T47D (cell line): ENCODE results near the gene HSPG2.

Source experiments
- DNase-seq, 2 experiments: peaks; one replicate each; pipeline versions ENCODE4 v3.0.0 to v3.0.0-alpha.2; 2011 to 2012; ENCODE audit warnings: low read depth in 1 of 2, low spot score in 1 of 2
- JUND ChIP-seq: IDR thresholded peaks from 2 replicates; pipeline ENCODE4 v1.6.1; 2012; ENCODE audit warnings: low read depth
- in situ Hi-C: cut with HindIII; loops from 2 replicates; pipeline ENCODE4 v1.10.0; 2016; ENCODE audit warnings: low sequenced_read_pairs, low pct_unique_long_range_greater_than_20kb

The HSPG2 gene

DNA sequence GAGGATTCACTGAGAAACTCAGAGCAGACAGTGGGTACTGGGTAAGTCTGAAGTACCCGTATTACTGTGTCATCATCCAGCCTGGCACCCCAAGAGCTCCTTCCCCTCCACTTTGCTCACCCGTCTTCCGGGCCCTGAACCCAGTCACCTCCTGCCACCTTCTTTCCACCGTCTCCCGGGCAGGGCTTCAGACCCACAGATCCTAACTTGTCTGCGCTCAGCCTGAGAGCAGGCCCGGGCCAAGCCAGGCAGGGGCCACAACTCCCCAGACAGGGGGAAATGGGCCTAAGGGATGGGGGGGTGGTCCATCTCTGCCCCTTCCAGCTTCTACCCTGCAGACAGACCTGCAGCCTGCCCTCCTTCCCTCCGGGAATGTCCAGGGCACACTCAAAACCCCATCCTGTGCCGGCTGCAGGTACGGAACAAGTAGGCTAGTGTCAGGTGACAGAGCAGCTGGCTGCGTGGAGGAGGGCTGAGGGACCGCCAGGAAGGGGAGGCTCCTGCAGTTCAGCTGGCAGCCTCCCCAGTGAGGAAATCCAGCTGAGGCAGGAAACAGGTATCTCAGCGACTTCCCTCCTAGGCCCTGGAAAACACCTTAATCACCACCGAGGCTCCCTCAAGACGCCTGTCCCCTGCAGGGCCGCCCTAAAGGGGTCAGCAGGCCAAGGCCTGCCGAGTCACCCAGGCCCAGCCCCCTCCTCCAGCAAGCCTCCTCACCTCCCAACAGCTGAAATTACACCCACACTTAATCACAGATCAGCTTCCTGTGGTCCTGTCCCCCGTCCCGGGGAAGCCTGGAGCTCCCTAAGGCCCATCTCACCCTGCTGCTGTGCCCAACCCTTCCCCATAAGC lies 3.5 kb downstream of the HSPG2 start:
- DNase-seq: no peak
- in situ Hi-C loops: no loop called here
- TF ChIP-seq JUND: no peak

DNA sequence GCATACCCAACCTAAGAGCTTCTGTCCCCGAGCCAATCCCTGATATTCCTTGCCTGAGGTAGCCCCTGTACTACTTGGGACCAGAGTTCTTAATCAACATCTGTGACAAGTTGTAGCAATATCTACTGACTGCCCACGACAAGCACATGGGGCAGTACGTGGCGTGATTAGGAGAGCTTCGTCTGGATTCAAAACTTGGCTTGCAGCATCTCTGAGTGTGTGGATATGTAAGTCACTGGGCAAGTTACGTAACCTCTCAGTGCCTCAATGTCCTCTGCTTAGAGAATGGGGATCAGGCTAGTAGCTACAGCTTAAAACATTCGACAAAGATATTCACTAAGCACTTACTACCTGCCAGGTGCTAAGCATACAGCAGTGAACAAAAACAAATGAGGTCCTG lies 5.0 kb downstream of the HSPG2 start:
- no peak for TF ChIP-seq JUND
- no peak for DNase-seq
- in situ Hi-C loops: no loop called here

DNA sequence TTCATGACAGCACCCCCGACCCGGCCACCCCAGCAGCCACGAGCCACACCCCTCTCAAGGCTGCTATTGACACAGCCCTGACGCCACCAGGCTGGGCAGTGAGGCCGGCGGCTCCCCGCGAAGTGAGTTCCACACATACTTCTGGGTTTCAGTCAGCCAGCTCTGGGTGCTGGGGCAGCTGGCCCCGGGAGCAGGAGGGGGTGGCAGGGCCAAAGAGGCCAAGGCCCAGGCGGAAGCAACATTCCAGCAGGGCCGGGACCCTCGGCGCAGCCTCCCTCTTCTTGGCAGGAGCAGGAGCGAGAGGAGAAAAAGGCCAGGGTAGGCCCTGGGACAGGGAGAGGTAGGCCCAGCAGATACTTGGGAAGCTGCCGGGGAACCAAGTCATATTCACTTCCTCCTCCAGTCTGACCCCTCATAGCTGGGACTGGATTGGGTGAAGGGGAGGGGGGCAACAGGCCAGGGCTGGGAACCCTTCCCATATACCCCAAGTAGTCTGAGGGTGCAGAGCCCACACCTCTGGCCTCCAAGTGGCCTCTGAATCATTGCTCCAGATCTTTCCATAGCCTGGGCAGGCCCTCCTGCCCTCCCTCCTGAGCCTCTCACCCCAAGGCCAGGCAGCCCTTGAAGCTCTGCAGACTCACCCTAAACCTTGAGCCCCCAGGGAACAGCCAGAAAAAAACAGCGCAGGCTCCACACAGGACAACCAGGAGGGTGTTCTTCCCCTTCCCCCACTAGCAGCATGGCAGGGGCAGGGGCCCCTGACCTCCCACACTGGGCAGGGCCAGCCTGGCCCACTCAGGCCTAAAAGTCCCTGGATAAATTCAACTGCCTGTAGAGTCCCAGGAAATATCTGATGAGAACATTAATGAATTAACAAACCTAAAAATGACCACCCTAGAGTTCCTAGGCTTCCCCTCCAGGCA lies 5.7 kb downstream of the HSPG2 start:
- in situ Hi-C loops: no loop called here
- DNase-seq: peak; percentile 38 to 51
- TF ChIP-seq JUND: no peak

DNA sequence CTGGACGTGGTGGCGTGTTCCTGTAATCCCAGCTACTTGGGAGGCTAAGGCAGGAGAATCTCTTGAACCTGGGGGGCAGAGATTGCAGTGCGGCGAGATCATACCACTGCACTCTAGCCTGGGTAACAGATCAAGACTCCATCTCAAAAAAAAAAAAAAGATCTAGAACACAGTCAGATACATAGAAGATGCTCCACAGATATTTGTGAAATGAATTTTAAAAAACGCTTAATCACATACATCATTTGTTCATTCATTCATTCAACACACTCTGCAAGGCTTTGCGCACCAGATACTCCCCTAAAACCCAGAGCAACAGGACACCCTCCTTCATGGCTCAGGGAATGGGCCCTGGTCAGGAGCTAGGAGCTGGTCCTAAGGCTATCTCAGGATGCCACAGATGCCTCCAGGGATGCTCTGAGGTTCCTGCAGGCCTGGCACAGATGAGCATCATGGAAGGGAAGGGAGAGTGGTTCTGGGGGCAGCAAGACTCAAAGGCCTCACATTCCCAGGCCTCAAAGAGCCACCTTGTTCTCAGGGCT lies 6.4 kb downstream of the HSPG2 start:
- no peak for DNase-seq
- in situ Hi-C loops: no loop called here
- no peak for TF ChIP-seq JUND

DNA sequence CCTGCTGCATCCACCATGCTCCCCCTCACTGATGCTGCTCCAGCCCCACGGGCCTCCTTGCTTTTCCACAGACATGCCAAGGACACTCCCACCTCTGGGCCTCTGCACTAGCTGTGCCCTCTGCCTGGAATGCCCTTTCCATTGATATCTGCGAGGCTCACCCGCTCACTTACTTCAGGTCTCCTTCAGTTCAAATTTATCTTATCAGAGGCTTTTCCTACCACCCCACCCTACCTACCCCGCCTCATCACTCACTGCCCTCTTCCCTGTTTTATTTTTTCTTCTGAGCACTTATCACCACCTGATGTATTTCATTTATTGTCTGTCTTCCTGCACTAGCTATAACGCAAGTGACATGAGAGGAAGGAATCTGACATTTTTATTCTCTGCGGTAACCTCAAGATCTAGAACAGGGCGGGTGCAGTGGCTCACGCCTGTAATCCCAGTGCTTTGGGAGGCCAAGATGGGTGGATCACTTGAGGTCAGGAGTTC lies 7.0 kb downstream of the HSPG2 start:
- TF ChIP-seq JUND: no peak
- in situ Hi-C loops: no loop called here
- no peak for DNase-seq

DNA sequence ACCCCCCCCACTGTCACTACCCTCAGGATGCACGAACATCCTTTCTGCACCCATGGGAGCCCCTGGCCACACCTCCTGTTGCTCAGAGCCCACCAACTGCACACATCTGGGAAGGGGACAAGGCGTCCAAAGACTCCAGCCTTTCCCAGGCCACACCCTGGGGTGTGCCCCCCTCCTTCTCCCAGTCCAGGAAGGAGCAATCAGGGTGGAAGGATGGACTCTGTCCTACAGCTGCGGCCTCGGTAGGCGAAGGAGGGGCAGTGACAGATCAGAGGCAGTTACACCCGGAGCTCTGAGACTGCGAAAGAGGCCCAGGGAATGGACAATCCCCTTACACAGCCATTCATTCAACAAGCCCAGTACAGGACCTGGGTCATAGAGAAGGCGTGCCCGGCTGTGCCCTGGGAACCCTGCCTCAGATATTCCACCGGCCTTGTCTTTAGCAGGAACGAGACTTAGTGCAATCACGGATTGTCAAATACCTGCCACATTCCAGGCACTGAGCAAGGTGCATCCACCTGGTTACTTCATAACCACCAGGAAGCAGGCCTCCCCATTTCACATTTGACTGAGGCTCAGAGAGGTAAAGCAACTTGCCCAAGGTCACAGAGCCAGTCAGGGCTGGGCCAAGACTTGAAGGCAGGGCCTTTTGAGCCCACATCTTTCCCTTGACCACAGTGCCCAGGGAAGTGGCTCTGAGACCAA lies 9.4 kb downstream of the HSPG2 start:
- no peak for DNase-seq
- in situ Hi-C loops: no loop called here
- no peak for TF ChIP-seq JUND

DNA sequence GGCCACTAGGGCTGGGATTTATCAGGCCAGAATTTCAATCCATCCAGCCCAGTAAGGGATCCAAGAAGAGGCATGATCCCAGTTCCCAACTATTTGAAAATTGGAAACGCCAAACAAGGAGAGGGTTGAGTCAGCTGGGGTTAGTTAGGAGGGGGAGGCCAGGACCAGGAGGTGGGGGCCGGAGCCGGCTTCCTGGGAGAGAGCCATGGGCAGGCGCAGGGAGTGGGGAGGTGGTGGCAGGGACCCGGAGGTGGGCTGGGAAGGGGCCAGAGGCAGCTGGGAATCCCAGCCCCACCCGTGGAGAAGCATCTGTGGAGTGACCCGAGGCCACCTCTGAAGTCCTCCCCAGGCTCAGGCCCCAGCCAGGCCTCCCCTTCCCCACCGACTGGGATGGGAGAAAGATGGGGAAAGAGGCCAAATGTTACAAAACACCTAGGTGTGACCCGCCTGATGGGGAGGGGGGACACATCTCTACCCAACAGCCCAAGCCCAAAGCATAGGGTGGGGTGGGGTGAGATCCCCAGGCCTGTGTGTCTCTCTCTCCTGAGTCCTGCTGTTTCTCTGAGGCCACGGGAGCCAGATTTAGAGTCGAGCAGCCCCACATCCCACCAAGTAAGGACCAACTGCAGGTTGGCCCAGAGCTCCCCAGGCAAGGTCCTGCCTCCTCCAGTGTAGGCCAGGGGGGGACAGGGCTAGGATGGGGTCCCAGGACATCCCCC lies 10.1 kb downstream of the HSPG2 start:
- no peak for TF ChIP-seq JUND
- in situ Hi-C loops: no loop called here
- DNase-seq: no peak

DNA sequence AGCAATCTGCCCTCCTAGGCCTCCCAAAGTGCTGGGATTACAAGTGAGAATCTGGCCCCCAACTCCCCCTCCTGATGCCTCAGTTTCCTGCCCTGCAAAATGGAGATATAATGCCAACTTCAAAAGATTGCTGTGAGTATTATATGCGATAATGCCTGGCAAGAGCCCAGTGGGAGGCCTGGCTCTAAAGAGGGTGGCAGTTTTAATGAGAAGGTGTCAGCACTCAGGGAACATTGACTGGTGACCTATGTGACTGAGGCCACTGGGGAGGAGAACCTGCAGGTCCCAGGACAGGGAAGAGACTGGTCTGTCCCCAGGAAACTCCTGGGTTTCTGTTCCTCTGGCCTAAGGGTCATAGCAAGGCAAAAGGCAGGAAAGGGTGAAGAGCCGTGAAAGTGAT lies 11.0 kb downstream of the HSPG2 start:
- no peak for DNase-seq
- in situ Hi-C loops: no loop called here
- TF ChIP-seq JUND: no peak

DNA sequence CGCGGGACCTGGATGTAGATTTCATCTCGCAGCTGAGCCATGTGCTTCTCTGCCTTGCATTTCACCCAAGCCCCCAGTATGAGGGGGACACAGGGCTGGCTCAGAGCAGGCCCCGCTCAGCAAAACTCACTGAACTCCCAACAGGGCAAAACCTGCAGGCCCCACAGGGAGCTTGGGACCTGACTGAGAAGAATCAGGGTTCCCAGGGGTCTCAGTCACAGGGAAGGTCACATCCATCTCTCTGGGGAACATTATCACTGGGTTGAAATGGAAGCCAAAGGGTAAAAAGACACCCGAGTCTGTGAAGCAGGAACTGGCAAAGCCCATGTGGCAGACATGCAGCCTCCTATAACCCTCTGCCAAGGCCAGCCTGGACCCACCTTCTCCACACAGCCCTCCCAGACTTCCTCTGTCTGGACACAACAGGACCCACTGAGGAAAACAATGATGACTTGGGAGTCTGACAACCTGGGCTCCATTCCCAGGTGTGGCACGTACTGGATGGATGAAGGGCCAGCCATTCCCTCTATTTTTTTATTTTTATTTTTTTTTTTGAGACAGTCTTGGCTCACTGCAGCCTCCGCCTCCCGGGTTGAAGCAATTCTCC lies 11.7 kb downstream of the HSPG2 start:
- in situ Hi-C loops: no loop called here
- TF ChIP-seq JUND: no peak
- no peak for DNase-seq

DNA sequence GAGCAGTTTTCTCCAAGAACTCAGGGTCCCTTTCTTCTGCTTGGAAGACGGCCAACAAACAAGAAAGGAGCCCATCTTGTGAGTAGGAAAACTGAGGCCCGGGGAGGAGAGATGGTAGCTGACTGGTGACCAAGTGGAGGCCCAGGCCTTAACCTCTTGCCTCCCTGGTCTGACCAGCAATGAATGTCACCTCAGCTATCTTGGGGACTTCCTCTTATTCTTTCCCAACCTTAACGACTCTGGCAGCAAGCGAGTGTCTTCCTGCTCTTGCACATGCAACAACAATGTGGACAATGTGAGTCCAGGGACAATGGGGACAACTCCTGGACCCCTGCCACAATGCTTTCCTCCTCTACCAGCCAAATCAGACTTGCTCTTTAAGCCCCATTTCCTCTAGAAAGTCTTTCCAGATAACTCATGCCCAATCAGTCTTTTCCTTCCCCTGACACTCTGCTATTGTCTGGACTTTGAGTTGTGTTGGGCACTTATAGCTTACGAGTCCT lies 12.6 kb downstream of the HSPG2 start:
- no peak for DNase-seq
- in situ Hi-C loops: no loop called here
- TF ChIP-seq JUND: no peak
